ENCODE measurements around the gene DPH7.
"Not testable (repeated sequence)": the region's sequence is repeated elsewhere in the genome, so short reads cannot be mapped to it uniquely, and the experiment has no call there.

The DPH7 gene

GRCh38 chr9:137515338-137515724 lies 63.4 kb downstream of the DPH7 start:
- no peak for DNase-seq

DNA sequence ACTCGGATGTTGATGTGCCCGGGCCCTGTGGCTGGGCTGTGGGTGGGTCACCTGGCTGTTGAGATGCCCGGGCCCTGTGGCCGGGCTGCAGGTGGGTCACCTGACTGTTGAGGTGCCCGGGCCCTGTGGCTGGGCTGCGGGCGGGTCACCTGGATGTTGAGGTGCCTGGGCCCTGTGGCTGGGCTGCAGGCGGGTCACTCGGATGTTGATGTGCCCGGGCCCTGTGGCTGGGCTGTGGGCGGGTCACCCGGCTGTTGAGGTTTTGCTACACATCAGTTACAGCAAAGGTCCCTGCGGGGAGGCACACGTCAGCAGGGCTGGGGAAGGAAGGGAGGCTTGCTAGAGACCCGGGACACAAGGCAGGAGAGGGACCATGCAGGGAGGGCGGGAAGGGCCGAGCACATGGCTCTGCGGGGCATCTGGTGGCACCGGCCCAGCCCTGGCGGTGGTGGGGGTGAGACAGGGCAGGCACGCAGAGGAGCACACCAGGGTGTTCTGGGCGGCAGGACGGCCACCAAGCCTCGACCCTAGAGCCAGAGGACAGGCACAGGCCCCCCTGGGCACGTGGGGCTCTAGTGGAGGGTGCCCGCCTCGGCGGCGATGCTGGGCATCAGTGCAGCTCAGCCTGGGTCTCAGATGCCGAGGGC lies 63.9 kb downstream of the DPH7 start:
- DNase-seq, result no peak

DNA sequence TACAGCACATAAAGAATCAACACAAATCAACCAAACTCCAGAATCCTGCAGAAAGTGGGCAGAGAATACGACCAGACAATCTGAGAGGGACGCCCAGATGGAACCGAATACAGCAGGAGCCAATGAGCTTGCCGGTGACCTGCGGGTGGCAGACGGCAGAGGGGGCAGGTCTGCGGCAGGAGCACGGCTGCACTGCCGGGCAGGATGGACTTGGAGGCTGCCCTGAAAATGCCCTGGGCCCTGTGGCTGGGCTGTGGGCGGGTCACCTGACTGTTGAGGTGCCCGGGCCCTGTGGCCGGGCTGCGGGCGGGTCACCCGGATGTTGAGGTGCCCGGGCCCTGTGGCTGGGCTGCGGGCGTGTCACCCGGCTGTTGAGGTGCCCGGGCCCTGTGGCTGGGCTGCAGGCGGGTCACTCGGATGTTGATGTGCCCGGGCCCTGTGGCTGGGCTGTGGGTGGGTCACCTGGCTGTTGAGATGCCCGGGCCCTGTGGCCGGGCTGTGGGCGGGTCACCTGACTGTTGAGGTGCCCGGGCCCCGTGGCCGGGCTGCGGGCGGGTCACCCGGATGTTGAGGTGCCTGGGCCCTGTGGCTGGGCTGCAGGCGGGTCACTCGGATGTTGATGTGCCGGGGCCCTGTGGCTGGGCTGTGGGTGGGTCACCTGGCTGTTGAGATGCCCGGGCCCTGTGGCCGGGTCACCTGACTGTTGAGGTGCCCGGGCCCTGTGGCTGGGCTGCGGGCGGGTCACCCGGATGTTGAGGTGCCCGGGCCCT lies 64.7 kb downstream of the DPH7 start:
- not testable (repeated sequence) for DNase-seq

GRCh38 chr9:137513136-137513535 lies 65.6 kb downstream of the DPH7 start:
- DNase-seq, result not testable (repeated sequence)

GRCh38 chr9:137511758-137512463 lies 66.8 kb downstream of the DPH7 start:
- DNase-seq, result no peak

DNA sequence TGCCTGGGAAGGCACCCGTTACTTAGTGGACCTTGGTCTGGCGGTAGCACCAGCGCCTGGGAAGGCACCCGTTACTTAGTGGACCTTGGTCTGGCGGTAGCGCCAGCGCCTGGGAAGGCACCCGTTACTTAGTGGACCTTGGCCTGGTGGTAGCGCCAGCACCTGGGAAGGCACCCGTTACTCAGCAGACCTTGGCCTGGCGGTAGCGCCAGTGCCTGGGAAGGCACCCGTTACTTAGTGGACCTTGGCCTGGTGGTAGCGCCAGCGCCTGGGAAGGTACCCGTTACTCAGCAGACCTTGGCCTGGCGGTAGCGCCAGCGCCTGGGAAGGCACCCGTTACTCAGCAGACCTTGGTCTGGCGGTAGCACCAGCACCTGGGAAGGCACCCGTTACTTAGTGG lies 67.6 kb downstream of the DPH7 start:
- DNase-seq, result not testable (repeated sequence)

DNA sequence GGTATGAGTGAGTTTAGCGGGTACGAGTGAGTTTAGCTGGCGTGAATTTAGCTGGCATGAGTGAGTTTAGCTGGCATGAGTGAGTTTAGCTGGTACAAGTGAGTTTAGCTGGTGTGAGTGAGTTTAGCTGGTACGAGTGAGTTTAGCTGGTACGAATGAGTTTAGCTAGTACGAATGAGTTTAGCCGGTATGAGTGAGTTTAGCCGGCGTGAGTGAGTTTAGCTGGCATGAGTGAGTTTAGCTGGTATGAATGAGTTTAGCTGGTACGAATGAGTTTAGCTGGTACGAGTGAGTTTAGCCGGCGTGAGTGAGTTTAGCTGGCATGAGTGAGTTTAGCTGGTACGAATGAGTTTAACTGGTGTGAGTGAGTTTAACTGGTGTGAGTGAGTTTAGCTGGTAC lies 69.5 kb downstream of the DPH7 start:
- no peak for DNase-seq

GRCh38 chr9:137506702-137507171 lies 72.0 kb downstream of the DPH7 start:
- DNase-seq, result no peak

GRCh38 chr9:137506274-137506673 lies 72.5 kb downstream of the DPH7 start:
- DNase-seq, result no peak

DNA sequence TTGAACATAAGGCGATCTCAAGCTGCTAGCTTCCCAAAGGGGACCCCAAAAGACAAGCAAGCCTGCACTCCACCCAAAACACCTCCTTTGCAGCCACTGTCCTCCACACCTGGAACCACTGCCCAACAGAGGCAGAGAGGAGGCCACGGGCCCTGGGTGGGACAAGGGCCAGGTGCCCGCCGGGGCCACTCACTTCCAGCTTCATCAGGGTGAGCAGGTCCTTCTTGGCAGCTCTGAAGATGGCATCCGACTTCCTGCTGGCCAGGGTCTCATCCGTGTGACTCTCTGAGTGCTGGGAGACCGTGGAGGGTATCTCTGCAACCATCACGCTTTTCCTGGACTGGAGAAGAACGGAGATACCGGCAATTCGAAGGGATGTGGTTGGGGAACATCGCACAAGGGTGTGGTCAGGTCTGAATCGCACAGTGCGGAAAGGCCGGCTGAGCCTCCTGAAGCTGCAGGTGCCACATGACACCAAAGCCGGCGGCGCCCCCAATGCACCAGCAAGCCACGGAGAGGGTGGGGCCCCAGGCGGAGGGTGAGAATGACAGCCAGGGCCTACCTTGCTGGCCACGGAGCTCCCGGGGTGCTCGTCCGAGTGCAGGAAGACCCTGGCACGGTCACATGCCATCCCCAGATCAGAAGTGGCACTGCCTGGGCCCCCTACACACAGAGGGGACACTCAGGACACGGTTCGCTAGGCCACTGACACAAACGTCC lies 73.1 kb downstream of the DPH7 start:
- no peak for DNase-seq
